GM21447 (cell line): Measurements from ENCODE around the gene PSMD1.
"Not testable (repeated sequence)": the region's sequence is repeated elsewhere in the genome, so short reads cannot be mapped to it uniquely, and the experiment has no call there.

Experiments used
- ATAC-seq: cut with Tn5 transposase; IDR thresholded peaks from one replicate; pipeline ENCODE4 v1.9.1; 2021; ENCODE audit not compliant: unreplicated experiment

Gene PSMD1

DNA sequence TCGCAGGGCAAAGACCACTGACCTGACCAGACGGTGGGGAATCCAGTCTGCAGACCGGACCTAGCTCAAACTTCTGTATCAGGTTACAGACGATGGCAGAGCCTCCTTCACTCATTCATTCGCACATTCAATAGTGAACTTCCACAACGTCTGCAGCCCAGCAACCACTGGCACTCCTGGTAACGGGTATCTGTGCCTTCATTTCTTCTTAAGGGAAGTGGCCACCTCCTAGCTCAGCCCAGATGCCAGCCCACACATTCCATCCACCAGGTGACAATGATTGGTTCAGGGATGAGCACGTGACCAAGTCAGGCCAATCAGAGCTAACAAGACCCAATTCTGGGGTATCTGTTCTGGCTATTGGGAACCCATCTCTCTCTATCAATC is 125.8 kb downstream of the PSMD1 start:
- no peak for ATAC-seq

DNA sequence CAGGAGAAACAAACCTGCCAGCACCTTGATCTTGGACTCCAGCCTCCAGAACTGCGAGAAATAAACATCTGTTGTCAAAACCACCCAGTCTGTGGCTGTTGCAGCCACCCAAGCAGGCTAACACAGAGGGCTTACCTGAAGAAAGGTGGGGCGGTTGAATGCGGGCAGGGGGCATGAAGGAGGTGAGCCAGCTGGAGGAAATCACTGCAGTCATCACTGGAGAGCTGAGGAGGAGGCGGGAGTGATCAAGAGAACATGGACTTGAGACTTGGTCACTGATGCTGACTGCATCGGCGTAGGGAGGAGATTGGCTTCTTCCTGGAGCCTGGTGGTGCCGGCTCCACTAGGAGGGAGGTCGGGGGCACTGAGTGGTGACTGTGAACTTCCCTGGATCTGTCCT is 127.2 kb downstream of the PSMD1 start:
- ATAC-seq = no peak

DNA sequence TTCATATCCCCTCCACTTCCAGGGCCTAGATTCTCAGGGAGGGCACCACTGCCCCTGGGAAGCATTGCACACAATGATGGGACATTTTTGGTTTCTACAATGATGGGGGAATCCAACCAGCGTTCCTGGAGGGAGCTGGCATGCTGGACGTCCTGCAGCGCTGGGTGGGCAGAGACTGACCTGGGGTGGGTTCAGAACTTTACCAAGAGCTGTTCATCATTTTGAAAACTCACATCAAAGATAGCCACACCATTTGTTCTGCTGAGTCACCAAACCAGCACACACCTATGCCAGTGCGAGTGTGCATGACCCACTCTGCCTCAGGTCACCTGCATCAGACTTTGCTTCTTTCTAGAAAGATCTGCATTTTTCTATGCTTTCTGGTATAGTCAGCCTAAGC is 127.7 kb downstream of the PSMD1 start:
- no peak for ATAC-seq

DNA sequence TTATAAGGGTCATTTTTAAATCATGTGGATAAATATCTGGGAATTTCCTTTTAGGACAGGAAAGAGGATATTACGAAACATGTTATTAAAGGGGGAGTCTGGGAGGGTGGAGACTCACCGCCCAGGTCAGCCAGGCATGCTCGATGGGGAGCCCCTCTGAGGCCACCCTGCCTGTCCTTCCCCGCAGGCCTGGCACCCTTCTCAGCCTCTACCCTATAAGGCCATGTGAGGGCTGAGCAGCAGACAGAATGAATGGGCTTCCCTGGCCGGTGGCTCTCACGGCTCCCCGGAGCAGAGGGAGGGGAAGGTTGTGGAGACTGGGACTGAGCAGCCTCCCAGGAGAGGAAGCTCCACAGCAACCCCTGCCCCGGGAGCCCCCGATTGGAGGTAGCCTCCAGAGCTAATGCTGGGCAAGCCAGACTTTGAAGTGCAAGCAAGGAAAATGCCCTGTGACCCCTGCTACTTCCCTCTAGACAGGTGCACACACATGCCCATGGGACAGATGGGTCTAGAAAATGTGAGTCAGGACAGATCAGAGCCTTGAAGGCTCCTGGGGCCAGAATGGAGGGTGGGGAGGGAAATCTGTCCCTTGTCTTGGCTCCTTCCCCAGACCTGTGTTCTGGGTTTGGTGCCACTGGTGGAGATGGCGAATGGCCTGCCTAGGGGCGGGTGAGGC is 128.5 kb downstream of the PSMD1 start:
- ATAC-seq = no peak

DNA sequence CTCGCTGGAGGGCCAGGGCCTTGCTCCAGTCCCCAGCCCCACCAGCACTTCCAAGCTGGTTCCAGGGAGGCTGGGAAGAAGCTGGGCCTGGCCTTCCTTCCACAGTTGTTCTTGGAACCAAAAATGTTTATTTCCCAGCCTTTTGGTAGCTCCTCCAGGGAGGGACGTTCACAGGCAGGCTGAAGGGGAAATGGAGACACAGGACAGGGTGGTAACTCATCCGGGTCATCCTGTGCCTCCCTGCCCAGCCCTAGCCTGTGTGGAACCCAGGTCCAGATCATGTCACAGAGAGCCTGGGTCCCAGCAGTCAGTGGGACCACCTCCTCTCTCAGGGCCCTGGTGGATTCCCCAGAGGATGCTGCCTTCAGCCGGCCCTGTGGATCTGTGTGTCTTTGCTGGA is 129.2 kb downstream of the PSMD1 start:
- no peak for ATAC-seq

DNA sequence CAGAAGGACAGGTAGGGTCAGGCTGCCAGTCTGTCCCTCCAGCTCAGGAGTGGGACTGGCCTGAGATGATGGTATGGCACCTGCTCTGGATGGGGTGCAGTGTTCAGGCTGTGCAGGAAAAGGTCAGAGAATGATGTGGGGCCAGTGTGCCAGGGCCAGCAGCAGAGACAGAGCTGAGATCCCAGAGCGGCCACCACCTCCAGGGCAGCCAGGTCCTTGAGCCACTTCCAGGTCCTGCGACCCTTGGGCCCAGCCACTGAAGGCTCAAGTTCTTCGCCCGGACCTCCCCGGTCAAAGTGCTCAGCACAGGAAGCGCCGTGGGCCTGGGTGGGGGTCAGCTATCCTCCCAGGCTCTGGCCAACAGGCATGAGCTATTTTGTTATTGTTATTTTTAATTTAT is 129.7 kb downstream of the PSMD1 start:
- no peak for ATAC-seq

DNA sequence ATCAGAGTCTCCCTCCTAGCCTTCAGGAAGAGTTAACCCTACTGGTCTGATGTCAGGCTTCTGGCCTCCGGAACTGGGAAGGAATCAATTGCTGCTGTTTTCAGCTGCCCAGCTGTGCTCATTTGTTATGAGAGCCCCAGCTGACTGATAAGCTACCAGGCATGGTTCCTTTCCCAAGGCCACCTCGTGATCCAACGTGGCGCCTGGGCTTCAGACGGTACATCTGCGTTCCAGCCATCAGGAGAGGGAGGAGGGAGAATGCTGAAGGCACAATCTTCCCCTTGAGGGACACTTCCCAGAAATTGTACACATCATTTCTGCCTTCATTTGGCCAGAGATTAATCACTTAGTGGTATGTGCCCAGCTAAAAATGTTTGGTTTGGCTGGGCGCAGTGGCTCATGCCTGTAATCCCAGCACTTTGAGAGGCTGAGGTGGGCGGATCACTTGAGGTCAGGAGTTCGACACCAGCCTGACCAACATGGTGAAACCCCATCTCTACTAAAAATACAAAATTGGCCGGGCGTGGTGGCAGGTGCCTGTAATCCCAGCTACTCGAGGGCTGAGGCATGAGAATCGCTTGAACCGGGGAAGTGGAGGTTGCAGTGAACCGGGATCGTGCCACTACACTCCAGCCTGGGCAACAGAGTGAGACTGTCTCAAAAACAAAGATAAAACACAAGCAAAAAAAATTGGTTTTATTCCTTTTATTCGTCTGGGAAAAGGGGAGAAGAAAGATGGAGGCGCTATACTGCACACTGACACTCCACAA is 131.3 kb downstream of the PSMD1 start:
- ATAC-seq = no peak

DNA sequence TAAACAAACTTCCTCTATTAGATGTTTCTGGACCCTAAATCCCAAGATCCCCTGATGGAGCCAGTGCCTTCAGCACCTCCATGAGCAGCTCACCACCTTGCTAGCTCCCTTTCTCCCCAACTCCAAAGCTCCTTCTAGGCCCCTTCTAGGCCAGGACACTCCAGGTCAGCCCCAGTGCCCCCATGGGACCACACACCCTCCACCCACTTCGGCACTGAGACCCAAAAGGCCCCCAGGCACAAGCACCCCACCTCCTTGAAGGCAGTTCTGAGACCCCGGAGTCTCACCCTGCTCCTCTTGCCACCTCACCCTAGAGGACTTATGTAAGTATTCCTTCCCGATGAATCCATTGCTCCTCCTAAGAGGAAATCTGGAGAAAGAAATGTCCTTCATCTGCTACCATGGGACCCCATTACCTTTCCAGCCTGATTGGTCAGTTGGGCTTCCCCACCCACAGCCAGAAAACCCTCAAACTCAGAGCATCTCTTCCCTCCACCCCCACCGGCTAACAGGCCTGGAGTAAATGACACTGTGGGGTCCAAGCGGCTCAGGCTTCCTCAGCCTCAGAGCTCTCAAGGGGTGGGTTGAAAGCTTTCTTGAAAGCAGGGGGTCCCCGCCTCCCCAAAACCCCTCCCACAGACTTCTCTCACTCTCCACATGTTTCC is 132.0 kb downstream of the PSMD1 start:
- ATAC-seq = no peak

DNA sequence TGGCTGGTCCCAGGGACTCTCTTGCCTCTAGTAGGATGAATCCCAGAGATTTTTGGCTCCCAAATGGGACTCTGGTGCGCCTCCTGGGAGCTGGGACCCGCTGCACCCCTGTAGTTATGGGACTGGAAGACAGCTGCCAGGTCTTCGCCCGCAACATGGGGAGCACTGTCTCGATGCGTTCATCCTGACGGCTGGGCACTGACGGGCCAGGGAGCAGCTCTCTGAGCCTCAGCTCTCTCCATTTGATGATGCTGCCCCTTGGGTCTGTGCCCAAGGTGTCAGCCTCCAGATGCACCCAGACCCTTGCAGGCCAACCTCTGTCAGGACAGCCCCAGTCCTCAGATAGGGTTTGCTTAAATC is 132.5 kb downstream of the PSMD1 start:
- no peak for ATAC-seq

DNA sequence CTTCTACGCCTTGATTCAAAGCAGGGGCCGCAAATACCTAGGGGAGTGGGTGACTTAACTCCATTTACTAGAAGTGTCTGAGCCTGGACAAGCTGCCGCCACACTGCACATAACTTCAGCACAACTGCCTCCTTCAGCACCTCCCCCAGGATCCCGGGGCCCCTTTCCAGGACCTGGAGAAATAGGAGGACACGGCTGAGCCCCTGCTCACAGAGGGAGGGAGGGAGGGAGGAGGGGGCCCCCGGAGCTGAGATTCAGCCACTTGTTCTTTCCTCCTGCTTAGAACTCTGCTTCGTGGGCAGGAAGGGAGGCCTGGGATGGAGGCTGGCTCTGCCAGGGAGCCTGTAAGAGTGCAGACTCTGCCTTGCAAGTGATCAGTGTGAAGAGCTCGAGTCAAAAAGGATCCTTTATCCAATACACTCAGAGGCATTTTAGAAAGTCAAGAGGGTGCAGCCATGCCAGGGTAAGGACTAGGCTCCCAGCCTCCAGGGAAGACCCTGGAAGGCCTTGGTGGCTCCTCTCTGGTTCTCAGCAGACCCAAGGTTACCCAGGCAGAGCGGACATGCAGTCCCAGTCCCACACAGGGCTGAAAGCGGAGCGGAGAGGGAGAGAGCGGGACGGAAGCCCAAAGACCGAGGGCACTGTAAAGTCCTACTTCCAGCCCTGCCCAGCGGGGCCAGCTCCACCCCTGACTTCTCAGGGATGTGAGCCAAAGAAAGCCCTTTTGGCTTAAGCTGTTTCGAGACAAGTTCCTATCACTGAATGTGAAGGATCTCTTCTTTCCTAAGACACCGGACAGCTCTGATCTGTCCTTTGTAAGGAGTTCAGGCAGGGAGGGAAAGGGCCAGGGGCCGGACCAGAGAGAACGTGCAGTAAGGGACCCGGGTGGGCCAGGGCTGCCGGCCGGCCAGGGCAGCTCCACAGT is 133.2 kb downstream of the PSMD1 start:
- no peak for ATAC-seq

DNA sequence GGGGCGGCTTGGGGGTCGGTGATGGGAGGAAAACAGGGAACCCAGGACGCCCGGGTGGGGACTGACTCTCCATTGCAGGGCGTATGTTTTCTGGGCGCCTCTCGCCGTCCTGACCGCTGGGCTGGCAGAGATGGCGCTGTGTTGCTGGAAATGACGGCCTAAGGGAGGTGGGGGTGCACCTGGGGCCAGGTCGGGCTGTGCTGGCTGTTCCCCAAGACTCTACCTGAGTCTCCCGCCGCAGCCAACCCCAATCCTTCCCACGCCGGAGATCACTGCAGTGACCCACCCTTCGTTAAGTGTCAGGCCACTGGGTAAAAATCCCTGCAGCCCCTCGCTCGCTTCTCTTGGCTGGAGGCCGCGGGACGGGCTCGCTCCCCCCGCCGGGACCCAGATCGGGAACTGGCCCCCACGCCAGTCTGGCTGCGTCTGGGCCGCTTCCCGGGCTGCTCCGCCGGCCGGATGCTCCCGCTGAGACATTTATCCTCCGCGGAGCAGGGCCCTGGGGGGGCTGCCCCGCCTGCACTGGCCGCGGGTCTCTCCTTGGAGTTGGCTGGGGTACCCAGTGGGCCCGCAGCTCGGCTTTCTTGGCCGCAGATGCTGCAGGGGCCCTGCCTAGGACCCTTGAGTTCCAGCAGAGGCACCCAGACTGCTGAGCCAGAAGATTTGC is 134.0 kb downstream of the PSMD1 start:
- no peak for ATAC-seq

DNA sequence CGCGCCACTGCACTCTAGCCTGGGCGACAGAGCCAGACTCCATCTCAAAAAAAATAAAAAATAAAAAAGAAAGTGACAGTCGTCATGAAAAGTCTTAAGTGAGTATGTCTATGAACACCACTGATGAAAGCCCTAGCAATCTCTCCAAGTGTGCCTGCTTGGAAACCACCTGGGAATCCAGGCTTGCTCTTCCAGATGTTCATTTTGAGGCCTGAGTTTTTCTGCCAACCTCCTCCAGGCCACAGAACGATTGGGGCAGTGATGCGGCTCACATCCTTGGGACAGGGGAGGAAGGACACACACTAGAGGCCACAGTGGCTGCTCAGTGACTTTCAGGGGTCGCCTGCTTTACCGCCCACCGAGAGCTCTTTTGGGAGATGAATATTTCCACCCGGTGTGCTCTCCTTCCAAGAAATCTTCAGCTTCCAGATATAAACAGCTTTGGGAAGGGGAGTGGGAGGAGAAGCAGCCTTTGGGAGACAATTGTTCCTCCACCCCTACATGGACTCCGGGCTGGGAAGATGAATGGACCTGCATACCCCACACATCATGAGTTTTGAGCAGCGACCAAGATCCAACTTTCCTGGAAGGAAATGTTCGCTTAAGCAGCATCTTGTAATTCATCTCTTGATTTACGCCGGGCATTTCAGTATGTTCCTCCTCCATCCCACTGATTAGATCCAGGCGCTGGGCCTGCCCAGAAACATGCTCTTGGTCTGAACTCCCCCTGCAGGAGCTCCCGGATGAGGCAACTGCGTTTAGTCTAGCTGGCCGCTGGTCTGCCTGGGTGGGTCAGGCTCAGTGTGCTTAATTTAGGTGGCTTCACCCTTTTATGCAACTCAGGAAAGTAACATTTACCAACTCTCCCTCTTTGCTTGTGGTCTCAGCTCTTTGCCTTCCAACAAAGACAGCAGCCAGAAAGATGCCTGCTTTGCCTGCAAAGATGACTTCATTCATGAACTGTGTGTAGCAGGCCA is 135.5 kb downstream of the PSMD1 start:
- ATAC-seq = no peak

DNA sequence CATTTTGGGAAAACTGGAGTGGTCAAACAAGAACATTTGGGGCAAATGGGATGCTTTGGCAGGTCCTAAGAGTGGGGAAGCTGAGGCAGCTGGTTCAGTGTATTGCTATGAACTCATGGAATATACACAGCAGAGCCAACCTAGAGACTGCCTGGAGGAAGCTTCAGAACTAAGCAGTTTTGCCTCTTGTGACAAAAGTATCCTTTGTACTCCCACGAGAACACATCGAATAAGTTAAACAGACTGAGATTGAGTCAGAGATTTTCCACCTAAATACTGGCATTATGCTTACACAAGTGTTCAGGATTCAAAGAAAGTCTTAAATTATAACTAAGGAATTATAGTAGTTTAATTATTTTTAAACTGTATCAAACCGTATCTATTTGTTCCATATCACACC is 136.5 kb downstream of the PSMD1 start:
- ATAC-seq = no peak

DNA sequence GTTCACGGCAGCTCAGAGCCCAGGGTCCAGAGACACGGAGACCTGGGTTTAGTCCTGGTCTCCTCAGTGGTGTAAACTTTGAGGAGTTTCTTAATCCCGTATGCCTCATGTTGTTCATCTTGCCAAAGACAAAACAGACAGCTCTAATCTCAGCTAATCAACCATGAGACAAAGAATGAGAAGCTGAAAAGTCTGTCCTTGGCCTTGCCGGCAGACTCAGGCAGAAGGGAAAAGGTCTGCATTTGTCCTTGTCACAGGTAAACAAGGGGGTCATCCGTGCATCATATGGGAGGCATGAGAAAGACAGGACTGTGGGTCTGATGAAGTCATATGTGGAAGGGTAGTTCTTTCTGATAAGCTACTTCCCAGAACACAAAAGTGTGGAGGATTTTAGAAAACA is 139.9 kb downstream of the PSMD1 start:
- ATAC-seq = no peak

DNA sequence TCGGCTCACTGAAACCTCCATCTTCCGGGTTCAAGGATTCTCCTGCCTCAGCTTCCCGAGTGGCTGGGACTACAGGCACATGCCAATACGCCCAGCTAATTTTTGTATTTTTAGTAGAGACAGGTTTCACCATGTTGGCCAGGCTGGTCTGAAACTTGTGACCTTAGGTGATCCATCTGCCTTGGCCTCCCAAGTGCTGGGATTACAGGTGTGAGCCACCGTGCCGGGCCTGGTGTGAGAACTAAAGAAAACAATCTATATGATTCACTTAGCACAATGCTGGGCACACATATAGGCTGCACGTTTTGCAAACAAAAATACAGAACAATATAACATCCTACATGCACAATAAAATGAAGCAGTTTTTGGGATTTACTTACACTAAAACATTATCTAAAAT is 140.5 kb downstream of the PSMD1 start:
- ATAC-seq = not testable (repeated sequence)

DNA sequence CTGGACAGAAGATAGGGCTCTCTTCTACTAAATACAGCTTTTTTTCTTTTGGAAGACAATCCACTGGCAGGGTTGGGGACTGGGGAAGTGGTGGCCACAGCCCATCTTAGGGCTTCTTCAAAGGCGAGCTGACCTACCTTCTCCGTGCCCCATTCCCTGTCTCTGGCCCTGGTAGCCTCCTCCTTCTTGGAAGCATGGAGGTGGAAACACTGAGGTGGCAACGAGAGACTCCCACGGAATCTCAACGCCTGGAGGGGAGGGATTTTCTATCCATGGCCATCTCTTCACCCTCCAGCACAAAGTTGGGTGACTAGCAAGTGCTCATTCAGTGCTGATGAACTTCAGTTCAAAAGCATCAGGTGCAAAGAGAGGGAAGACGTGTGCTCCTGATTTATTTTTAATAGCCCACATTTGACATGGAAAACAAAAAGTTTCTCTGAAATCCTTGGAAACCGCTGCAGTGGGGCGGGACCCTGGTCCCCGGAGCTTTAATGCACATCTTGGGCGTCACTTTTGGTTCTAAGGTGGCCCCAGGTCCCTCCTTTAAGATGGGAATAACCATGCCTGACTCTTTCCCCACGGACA is 141.1 kb downstream of the PSMD1 start:
- no peak for ATAC-seq

DNA sequence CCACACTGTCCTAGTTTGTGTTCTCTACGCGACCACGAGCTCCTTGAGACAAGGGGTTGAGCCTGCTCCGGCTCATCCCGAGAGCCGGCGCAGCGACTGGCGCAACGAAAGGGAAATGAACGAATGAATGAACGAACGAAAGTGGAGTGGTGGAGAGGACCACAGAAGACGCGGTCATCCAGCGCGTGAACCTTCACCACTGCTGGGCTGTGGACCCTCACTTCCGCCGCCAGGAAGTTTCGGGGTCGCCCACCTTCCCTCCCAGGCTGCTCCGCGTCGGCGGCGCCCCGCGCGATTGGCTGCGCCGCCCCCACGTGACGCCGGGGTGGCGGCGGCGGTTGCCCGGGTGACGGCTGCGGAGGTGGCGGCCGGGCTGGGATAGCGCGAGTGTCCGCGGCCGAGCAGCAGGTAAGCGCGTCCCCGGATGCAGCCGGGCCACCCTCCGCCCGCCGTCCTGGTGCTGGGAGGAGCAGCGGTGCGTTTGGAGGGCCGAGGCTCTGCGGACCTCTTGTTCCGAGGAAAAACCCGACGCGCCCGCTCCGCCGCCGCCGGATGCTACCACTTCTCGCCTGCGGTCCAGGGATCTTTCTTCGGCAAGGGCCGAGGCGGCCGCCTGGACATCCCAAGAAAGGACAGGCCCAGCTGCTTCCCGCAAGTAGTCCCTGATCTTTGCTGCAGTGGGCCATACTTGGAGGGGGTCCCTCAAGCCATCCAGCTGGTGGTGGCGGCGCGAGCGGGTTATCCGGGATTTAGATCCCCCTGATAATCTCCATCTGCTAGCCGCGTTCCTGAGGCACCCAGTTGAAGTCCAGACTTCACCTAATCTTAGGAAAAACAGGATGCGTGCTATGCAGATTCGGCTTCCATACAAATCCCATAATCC is 141.9 kb downstream of the PSMD1 start, which contains the start of gene ARMC9:
ARMC9 (plus strand) TSS at position 341 of the 883 bp plus-strand sequence. CDS start 7,608 bp downstream, outside the sequence.
- peak; percentile 85 for ATAC-seq

DNA sequence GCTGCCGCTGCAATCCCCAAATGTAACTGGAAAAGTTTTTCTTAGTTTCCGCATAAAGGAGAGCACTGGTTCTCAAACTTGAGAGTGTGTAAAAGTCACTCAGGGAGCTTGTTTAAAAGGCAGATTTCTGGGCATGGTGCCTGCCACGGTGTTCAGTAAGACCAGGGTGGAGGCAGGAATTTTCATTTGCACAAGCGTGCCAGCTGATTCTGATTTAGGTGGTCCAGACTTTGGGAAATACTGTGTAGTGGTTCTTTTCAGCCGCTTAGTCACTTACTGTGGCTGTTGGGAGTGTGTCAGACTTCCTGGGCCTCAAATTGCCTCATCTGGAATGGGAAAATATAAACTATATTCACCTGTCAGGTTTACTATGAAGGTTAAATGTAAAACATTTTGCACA is 142.6 kb downstream of the PSMD1 start:
- no peak for ATAC-seq
